Adrenal gland (tissue), 12 donors: ENCODE data around the gene CAPN13. TPM values are rescaled to one million over a fixed set of nuclear protein-coding genes. Genes with fewer than 3 reads are reported as not detected.
A peak's percentile ranks its signal among the peaks of the same experiment; 100 is the strongest.

ENCODE experiments used
- DNase-seq, 7 donors: peaks; one replicate each; pipeline ENCODE4 v3.0.0-alpha.2; 2019 to 2020
- H3K27ac ChIP-seq, 5 donors: fragments of 200-600 bp; sonication (generic) in 4 of 5; 1 replicate in 3 of 5; 2 replicates in 2 of 5; pipeline versions ENCODE4 v1.5.1 to v1.8.0; 2016 to 2020; ENCODE audit warnings: mild to moderate bottlenecking in 1 of 5
- H3K27me3 ChIP-seq: fragments of 200-600 bp; 2 replicates; pipeline ENCODE4 v1.8.0; 2021
- H3K36me3 ChIP-seq, 2 donors: fragments of 200-600 bp; replicated peaks in 1 of 2; 1 replicate in 1 of 2; 2 replicates in 1 of 2; pipeline versions ENCODE4 v1.5.1 to v1.8.0; 2018 to 2022
- H3K4me1 ChIP-seq, 2 donors: fragments of 200-600 bp; replicated peaks in 1 of 2; 1 replicate in 1 of 2; 2 replicates in 1 of 2; pipeline versions ENCODE4 v1.5.1 to v1.8.0; 2018 to 2021
- H3K4me3 ChIP-seq, 4 donors: fragments of 200-600 bp; sonication (generic) in 3 of 4; one replicate each; pipeline ENCODE4 v1.5.1; 2016 to 2018
- H3K9me3 ChIP-seq, 3 donors: fragments of 200-600 bp; sonication (generic) in 1 of 3; replicated peaks in 1 of 3; 1 replicate in 2 of 3; 2 replicates in 1 of 3; pipeline versions ENCODE4 v1.5.1 to v1.8.0; 2016 to 2021
- POLR2A ChIP-seq, 2 donors: fragments of 450-650 bp; IDR thresholded peaks; one replicate each; pipeline ENCODE4 v1.6.1; 2017; ENCODE audit warnings: antibody characterized with exemption in 2 of 2, mild to moderate bottlenecking in 2 of 2, moderate library complexity in 1 of 2
- WGBS, 4 donors: extraction: QIAGEN DNeasy Blood & Tissue Kit in 2 of 4; methylation state at CpG; one replicate each; pipeline versions ENCODE4 v1.1.5 to v1.1.7; 2013 to 2017; 5-methylcytosine and 5-hydroxymethylcytosine counted together
- intact Hi-C, 2 donors: fragments of 100-400 bp; cut with DNase I; formaldehyde crosslinking; loops; one replicate each; pipeline versions ENCODE4 v1.14.1 to v1.15.0; 2022 to 2023
- polyA plus RNA-seq, 3 donors: library from polyadenylated mRNA; stranded (reverse); fragments of 200-250 nt in 2 of 3; fragments of 350-450 nt in 1 of 3; fragmentation: Illumina TruSeq in 1 of 3; extraction: RNeasy Lipid Tissue Mini Kit (QIAGEN cat#74804) in 1 of 3; gene quantifications; one replicate each; pipeline ENCODE4 v1.2.3, GENCODE V29; 2013 to 2014
- total RNA-seq, 9 donors: library from RNA; depleted of rRNA in 4 of 9; stranded (reverse); fragments of >200 nt in 4 of 9; fragments of 120-200 nt in 1 of 9; fragmentation: NEBNext Ultra II Directional in 1 of 9; extraction: Animal tissue kit (Norgen Biotek cat#: 25700) in 1 of 9; gene quantifications; one replicate each; pipeline versions ENCODE4 v1.1.0 to v1.2.4, GENCODE V29; 2013 to 2023
- TF ChIP-seq, protein P1 (sequence below), 6 experiments: fragments of 450-650 bp in 4 of 6; fragments of 200-600 bp in 2 of 6; sonication (generic) in 1 of 6; IDR thresholded peaks; 1 replicate in 5 of 6; 2 replicates in 1 of 6; pipeline versions ENCODE4 v1.5.1 to v1.8.0; 2016 to 2021; ENCODE audit warnings: antibody characterized with exemption in 6 of 6, mild to moderate bottlenecking in 2 of 6, moderate library complexity in 1 of 6
- donor health status: healthy with polysubstance abuse.
- donor health status: Bipolar disorder and iron deficiency.
- donor health status: DM: yes; HTN: yes; CAD: no.
- donor health status: DM: no; HTN: no; CAD: no.
- donor health status: DM: no; HTN: no; CAD: no.
- donor health status: DM: yes; HTN: yes; CAD: no.

CAPN13 gene
- total and polyA plus RNA-seq, 12 donors: 0.10 to 0.37 (median 0.23) TPM; not detected in 8

DNA sequence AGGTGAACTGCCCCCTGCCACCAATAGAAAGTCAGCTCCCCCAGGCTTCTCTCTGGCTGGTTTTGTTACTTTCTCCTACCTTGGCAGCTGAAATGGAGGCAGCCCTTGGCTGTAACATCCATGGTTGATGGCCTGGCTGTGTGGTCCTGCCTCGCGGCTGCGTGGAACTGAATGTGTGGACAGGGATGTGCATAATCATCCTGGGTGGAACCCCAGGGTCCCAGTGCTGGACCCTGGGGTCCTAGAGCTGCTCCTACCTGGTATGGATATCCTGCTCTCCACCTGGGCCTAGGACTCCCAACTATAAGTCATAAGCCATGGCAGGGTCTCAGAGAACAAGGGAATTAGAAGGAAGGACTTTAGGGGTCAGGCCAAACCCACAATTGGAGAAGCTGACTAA lies 93.5 kb downstream of the CAPN13 start:
- Histone ChIP-seq H3K4me3 (no peak overlapping the region), H3K4me1 (no peaks in the 10 kb centered on the region), H3K27me3 (no peaks in the 10 kb centered on the region), H3K36me3 (no peaks in the 10 kb centered on the region), H3K9me3 (no peaks in the 10 kb centered on the region), H3K27ac (no peak overlapping the region)
- WGBS, 4 donors: 98 to 100% (median 100%) methylated on average over 3 of the region's 3 CpGs
- TF ChIP-seq, protein P1, sequence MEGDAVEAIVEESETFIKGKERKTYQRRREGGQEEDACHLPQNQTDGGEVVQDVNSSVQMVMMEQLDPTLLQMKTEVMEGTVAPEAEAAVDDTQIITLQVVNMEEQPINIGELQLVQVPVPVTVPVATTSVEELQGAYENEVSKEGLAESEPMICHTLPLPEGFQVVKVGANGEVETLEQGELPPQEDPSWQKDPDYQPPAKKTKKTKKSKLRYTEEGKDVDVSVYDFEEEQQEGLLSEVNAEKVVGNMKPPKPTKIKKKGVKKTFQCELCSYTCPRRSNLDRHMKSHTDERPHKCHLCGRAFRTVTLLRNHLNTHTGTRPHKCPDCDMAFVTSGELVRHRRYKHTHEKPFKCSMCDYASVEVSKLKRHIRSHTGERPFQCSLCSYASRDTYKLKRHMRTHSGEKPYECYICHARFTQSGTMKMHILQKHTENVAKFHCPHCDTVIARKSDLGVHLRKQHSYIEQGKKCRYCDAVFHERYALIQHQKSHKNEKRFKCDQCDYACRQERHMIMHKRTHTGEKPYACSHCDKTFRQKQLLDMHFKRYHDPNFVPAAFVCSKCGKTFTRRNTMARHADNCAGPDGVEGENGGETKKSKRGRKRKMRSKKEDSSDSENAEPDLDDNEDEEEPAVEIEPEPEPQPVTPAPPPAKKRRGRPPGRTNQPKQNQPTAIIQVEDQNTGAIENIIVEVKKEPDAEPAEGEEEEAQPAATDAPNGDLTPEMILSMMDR (IDR thresholded peaks at IDR 0.05): no peak
- TF ChIP-seq POLR2A (IDR thresholded peaks at IDR 0.05): no peak
- intact Hi-C loops: loop anchor here (2.0 to 10.0 kb wide), 5 partner anchors 151 to 619 kb away; no protein-coding TSS in a partner anchor
- peak in 1 of 7 donors; percentile 16 for DNase-seq

GRCh38 chr2:30711646-30712085 lies 95.6 kb downstream of the CAPN13 start:
- Histone ChIP-seq H3K36me3 (no peaks in the 10 kb centered on the region), H3K4me3 (no peak overlapping the region), H3K9me3 (no peaks in the 10 kb centered on the region), H3K4me1 (no peaks in the 10 kb centered on the region), H3K27me3 (peaks cover under 1% of the 10 kb centered on the region), H3K27ac (no peak overlapping the region)
- WGBS, 4 donors: 22 to 30% (median 26%) methylated on average over 4 of the region's 4 CpGs
- no peak for TF ChIP-seq POLR2A (IDR thresholded peaks at IDR 0.05)
- TF ChIP-seq, protein P1 (IDR thresholded peaks at IDR 0.05): peak; percentile 96 to 100 (median 100)
- intact Hi-C loops: loop anchor here (5.0 to 10.0 kb wide), 4 partner anchors 153 to 621 kb away; no protein-coding TSS in a partner anchor
- DNase-seq: peak; percentile 83 to 96 (median 91)

DNA sequence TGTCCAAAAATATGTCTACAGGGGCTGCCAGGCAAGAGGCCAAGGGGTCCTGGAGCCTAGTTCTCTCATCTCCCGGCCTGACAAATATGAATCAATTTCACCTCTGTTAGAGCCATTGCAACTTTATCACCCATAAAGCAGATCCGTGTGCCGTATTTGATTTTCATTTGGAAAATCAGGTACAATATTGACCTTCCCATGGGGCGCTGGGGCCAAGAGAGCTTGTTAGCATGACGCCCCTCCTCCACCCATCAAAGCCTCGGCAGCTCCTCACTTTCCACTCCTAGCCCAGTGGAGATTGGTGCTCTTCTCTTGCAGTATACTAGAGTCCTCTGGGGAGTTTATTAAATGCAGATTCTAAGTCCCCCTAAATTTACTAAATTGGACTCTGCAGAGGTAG lies 96.8 kb downstream of the CAPN13 start:
- H3K9me3 ChIP-seq: no peaks in the 10 kb centered on the region
- DNase-seq: peak in 1 of 7 donors; percentile 42
- TF ChIP-seq, protein P1 (IDR thresholded peaks at IDR 0.05): no peak
- no peak for TF ChIP-seq POLR2A (IDR thresholded peaks at IDR 0.05)
- no peak overlapping the region for H3K4me3 ChIP-seq
- intact Hi-C loops: loop anchor here (5.0 to 10.0 kb wide), 4 partner anchors 154 to 622 kb away; no protein-coding TSS in a partner anchor
- H3K27ac ChIP-seq: no peak overlapping the region
- H3K36me3 ChIP-seq: no peaks in the 10 kb centered on the region
- WGBS, 4 donors: 88 to 93% (median 90%) methylated on average over 6 of the region's 6 CpGs
- H3K4me1 ChIP-seq: no peaks in the 10 kb centered on the region
- peaks cover 4% of the 10 kb centered on the region for H3K27me3 ChIP-seq

GRCh38 chr2:30710016-30710415 lies 97.2 kb downstream of the CAPN13 start:
- H3K4me3 ChIP-seq: no peak overlapping the region
- no peaks in the 10 kb centered on the region for H3K9me3 ChIP-seq
- H3K36me3 ChIP-seq: no peaks in the 10 kb centered on the region
- peaks cover 4% of the 10 kb centered on the region for H3K27me3 ChIP-seq
- intact Hi-C loops: loop anchor here (5.0 to 10.0 kb wide), 4 partner anchors 155 to 622 kb away; no protein-coding TSS in a partner anchor
- no peaks in the 10 kb centered on the region for H3K4me1 ChIP-seq
- no peak overlapping the region for H3K27ac ChIP-seq
- no peak for TF ChIP-seq POLR2A (IDR thresholded peaks at IDR 0.05)
- TF ChIP-seq, protein P1 (IDR thresholded peaks at IDR 0.05): no peak
- no peak for DNase-seq
- 84 to 100% (median 91%) methylated on average over 2 to 4 of the region's 4 CpGs for WGBS, 4 donors
